ENCODE data around the gene METTL9.
"Not testable (repeated sequence)": the region's sequence is repeated elsewhere in the genome, so short reads cannot be mapped to it uniquely, and the experiment has no call there.

Gene METTL9

DNA sequence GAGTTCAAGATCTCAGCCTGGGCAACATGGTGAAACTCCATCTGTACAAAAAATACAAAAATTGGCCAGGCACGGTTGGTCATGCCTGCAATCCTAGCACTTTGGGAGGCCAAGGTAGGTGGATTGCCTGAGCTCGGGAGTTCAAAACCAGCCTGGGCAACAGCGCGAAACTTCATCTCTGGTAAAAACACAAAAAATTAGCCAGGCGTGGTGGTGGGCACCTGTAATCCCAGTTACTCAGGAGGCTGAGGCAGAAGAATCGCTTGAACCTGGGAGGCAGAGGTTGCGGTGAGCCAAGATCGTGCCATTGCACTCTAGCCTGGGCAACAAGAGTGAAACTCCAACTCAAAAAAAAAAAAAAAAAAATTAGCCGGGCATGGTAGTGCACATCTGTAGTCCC, 25.9 kb upstream of the METTL9 start:
- not testable (repeated sequence) for DNase-seq (ENCODE audit: low read depth in 2 of 2)

DNA sequence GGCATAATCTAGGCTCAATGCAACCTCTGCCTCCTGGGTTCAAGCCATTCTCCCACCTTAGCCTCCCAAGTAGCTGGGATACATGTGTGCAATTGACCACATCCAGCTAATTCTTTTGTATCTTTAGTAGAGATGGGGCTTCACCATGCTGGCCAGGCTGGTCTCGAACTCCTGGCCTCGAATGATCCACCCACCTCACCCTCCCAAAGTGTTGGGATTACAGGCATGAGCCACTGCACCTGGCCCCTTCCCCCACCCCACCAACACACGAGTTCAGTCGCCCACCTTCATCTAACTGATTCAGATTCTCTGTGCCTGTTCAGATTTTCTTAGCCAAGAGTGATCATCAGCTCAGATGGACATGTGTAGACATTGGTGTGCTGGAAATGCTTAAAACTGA, 25.0 kb upstream of the METTL9 start:
- no peak for DNase-seq (ENCODE audit: low read depth in 2 of 2)

DNA sequence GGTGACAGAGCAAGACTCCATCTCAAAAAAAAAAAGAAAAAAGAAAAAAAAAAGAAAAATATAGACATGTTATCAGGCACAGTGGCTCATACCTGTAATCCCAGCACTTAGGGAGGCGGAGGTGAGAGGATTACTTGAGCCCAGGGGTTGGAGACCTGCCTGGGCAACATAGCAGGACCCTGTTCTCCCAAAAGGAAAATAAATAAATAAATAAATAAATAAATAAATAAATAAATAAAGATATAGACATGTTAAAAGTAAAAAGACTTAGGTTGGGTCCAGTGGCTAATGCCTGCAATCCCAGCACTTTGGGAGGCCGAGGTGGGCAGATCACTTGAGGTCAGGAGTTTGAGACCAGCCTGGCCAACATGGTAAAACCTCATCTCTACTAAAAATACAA, 23.1 kb upstream of the METTL9 start:
- DNase-seq (ENCODE audit: low read depth in 2 of 2), result not testable (repeated sequence)

DNA sequence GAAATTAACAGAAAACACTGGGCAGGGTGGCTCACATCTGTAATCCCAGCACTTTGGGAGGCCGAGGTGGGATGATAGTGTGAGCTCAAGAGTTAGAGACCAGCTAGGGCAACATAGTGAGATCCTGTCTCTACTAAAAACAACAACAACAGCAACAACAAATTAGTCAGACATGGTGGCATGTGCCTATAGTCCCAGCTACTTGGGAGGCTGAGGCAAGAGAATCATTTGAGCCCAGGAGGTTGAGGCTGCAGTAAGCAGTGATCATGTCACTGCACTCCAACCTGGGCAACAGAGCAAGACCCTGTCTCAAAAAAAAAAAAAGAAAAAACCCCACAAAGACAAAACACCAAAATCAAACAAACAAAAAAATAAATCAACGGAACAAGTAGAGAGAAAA, 21.9 kb upstream of the METTL9 start:
- DNase-seq (ENCODE audit: low read depth in 2 of 2), result not testable (repeated sequence)

DNA sequence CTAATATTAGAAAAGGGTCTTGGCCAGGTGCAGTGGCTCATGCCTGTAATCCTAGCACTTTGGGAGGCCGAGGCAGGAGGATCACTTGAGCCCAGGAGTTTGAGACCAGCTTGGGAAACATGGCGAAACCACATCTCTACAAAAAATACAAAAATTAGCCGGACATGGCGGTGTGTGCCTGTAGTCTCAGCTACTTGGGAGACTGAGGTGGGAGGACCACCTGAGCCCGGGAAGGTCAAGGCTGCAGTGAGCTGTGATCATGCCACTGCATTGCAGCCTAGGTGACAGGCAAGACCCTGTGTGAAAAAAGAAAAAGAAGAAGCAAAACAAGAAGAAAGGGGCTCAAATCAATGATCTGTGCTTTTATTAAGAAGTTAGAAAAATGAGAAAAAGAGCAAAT, 21.1 kb upstream of the METTL9 start:
- DNase-seq (ENCODE audit: low read depth in 2 of 2), result not testable (repeated sequence)

DNA sequence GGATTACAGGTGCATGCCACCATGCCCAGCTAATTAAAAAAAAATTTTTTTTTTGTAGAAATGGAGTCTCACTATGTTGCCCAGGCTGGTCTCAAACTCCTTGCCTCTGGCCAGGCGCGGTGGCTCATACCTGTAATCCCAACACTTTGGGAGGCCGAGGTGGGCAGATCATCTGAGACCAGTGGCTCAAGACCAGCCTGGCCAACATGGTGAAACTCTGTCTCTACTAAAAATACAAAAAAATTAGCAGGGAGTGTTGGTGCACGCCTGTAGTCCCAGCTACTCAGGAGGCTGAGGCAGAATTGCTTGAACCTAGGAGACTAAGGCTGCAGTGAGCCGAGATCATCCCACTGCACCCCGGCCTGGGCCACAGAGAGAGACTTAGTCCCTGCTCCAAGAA, 19.2 kb upstream of the METTL9 start:
- DNase-seq (ENCODE audit: low read depth in 2 of 2), result not testable (repeated sequence)

DNA sequence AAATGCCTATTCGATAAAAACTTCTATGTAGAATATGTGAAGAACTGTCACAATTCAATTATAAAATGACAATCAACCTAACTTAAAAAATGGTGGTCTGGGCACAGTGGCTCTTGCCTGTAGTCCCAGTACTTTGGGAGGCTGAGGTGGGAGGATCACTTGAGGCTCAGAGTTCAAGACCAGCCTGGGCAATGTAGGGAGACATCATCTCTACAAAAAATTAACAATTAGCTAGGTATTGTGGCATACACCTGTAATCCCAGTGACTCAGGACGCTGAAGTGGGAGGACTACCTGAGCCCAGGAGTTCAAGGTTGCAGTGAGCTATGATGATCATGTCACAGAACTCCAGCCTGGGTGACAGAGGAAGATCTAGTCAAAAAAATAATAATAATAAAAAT, 18.6 kb upstream of the METTL9 start:
- DNase-seq (ENCODE audit: low read depth in 2 of 2), result no peak

DNA sequence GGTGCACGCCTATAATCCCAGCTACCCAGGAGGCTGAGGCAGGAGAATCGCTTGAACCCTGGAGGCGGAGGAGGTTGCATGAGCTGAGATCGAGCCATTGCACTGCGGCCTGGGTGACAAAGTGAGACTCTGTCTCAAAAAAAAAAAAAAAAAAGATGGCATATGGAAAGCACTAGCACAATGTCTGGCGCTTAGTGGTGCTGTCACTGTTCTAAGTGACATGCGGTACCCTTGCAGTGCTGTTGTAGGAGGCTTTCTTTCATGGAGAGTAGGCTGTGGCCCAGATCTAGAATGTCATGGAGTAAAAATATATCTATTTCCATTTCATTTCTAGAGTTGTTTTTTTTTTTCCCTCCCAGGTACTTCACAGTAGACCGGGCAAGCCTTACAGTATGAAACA, 14.6 kb upstream of the METTL9 start:
- no peak for DNase-seq (ENCODE audit: low read depth in 2 of 2)

DNA sequence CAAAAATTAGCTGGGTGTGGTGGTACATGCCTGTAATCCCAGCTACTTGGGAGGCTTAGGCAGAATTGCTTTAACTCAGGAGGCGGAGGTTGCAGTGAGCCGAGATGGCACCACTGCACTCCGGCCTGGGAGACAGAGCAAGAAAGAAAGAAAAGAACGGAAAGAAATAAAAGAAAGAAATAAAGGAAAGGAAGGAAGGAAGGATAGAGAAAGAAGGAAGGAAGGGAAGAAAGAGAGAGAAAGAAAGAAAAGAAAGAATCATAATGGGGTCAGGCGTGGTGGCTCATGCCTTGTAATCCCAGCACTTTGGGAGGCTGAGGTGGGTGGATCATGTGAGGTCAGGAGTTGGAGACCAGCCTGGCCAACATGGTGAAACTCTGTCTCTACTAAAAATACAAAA, 10.8 kb upstream of the METTL9 start:
- DNase-seq (ENCODE audit: low read depth in 2 of 2), result not testable (repeated sequence)

DNA sequence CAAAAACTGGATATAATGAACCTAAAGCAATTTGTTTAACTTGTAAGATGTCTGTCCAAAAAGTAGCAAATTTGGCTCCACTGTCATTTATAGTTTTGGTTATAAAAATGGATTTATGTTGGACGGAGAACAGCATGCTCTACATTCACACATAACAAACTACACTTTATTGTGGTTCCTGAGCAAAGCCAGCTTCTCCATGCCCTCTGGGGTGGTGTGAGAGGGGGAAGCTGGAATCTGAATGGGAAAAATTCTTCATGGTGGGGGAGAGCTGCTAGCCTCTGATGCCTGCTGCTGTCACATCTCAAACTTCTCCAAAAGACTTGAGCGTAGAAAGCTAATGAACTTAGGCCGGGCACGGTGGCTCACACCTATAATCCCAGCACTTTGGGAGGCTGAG, 9.8 kb upstream of the METTL9 start:
- DNase-seq (ENCODE audit: low read depth in 2 of 2), result no peak

DNA sequence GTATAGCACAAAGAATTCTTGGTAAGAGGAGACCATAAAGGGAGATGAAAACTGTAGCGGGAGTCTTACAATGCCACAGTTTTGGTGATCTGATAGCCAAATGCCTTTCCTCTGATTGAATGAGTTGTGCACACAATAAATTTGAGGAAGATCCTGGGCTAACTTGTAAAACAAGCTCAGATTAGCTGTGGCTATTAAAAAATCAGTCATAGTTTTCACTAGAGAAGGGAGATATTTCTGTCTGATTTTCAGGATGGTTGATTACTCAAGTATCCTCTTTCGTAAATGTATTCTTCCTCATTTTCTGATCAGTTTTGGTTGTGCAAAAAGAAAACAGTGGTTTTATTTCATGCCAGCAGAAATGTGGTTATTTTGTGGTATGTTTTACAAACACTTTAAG, 9.1 kb upstream of the METTL9 start:
- DNase-seq (ENCODE audit: low read depth in 2 of 2), result no peak

DNA sequence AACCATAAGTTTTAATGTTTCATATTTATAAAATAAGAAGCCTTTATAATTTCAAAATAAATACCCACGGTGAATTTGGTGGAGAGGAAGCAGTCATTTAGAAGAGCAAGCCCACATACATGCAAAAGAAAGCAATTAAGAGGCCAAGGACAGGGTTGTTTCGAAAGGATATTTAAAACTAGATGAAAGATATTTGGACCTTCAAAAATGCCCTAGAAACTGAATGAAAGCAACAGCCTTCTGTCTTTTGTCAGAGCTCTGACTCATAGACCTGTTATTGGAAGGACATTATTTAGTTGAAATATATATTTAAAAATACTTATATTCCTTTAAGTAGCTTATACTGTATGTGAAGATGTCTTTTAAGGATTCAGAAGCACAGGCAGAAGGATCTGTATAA, 8.6 kb upstream of the METTL9 start:
- DNase-seq (ENCODE audit: low read depth in 2 of 2), result no peak

DNA sequence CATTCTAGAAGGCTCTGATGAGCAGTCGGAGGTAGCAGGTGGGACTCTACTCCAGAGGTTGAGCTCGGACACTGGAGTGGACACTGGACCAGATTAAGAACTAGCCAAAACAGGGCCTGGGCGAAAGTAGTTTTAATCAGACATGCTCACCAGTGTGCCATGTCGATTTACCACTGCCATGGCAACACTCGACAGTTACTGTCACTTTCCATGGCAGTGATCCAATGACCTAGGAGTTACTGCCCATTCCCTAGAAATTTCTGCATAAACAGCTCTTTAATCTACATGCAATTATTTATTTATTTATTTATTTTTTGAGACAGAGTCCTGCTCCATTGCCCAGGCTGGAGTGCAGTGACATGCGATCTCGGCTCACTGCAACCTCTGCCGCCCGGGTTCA, 7.2 kb upstream of the METTL9 start:
- DNase-seq (ENCODE audit: low read depth in 2 of 2), result no peak

DNA sequence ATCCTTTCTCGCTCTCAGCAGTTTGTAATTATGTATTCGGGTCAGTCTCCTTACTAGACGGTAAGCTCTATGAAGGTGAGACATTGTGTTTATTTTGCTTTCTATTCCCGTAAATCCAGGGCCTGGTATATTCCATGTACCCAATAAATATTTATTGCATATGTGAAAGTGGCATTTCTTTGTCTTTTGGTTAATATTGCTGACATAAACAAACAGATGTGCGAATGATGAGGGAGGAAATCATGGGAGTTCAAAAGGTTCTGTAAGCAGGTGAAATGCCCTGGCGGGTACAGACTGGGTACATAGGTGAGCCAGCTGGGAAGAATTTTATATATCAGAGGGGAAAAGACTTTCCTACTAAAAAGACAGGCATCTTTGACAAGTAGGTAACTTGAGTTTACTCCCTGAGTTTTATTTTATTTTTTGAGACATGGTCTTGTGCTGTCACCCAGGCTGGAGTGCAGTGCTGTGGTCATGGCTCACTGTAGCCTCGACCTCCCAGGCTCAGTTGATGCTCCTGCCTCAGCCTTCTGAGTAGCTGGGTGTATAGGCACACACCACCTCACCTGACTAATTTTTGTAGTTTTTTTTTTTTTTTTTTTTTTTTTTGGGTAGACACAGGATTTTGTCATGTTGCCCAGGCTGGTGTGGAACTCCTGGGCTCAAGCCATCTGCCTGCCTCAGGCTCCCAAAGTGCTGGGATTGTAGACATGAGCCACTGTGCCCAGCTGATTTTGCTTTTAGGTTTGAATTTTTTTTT, 5.7 kb upstream of the METTL9 start:
- DNase-seq (ENCODE audit: low read depth in 2 of 2), result no peak

DNA sequence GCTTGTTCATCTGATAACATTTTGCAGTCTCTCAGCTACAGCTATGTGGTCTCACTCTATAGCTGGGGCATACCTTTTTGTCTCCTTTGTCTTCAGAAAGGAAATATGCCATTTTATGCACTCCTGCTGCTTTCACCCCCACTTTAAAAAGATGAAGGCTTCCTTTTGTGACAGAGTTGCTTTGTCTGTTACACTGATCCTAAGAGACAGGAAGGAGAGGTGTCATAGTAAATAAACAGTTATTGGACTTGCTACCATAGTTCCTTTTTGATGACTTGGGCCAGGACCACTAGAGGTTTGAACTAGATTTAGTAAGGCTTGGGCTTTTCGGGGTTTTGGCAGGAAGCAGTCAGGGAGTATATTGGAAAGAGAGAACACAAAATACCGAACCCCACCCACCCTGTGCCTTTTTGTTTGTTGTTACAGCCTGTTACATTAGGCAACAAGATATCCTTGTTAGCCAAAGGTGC, 1.8 kb upstream of the METTL9 start:
- DNase-seq (ENCODE audit: low read depth in 2 of 2), result no peak

DNA sequence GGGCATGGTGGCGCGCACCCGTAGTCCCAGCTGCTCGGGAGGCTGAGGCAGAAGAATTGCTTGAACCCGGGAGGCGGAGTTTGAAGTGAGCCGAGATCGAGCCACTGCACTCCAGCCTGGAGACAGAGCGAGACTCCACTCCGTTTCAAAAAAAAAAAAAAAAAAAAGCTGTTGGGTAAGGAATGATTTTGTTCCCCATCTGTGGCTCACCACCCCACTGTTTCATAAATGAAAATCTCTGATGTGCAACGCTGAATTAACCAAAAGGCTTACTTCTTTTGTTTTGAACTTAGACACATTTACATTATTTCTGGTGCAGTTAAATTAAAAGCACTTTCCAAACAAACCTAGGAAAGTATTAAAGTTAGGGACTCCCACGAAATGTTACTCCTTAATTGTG, 1.2 kb upstream of the METTL9 start:
- DNase-seq (ENCODE audit: low read depth in 2 of 2), result no peak

DNA sequence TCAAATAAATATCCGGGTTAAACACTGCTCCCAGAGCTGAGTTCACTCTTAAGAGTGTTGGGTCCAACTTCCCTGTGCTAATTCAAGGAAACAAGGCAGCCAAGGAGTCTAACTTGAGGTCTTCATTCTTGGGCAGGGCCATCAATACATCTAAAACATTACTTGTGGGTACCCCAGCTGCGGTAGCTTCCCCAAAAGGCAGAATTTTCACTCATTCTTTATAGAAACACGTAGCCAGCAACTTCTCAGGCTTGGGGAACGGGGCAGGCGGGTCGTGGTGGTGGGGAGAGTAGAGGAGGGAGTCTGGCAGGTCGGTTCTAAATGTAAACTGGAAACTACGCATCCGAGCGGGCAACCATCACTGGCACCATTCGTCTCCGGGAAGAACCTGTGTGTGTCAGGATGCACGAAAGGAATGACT, 666 bp upstream of the METTL9 start:
- DNase-seq (ENCODE audit: low read depth in 2 of 2), result peak in 1 of 2 experiments; percentile 22

DNA sequence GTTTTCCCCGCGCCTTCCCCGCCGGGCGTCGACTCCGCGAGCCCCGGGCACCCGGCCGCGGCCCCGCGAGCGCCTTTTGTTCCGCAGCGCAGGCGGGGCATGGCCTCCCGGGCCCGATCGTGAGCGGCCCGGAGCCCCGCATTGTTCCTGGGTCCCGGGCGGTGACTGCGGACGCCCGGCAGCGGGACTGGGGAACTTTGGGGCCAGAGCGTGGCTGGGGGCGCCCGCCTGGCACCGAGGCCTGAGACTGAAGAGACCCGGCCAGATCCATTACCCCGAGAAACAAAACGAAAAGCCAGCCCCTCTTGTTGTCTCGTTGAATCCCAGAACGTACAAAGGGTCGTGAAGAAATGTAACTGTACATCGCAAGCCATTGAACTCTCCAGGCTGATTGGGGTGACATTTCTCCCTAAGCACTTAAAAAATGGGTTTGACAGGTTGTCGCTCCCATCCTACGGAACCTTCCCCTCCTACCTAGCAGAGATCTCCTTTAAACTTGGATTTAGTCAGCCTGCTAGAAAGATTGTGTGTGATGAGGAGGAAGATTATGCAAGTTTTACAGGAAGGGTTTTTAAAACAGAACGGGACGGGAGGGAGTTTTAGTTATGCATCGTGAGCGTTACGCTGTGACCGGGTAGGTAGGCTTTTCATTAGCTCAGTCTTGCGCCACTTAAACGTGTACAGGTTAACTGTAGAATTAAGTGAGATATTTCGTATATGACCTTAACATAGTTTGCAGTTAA, 825 bp downstream of the METTL9 start:
- no peak for DNase-seq (ENCODE audit: low read depth in 2 of 2)

DNA sequence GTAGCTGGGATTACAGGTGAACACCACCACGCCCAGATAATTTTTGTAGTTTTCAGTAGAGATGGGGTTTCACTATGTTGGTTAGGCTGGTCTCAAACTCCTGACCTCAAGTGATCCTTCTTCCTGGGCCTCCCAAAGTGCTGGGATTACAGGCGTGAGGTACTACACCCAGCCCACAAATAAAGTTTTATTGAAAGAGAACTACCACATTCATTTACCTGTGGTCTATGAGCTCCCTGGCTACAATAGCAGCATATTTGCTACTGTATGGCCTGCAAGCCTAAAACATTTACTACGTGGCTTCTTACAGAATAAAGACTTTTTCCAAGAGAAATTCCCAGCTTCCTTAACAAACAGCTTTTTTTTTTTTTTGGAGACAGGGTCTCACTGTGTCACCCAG, 3.4 kb downstream of the METTL9 start:
- no peak for DNase-seq (ENCODE audit: low read depth in 2 of 2)

DNA sequence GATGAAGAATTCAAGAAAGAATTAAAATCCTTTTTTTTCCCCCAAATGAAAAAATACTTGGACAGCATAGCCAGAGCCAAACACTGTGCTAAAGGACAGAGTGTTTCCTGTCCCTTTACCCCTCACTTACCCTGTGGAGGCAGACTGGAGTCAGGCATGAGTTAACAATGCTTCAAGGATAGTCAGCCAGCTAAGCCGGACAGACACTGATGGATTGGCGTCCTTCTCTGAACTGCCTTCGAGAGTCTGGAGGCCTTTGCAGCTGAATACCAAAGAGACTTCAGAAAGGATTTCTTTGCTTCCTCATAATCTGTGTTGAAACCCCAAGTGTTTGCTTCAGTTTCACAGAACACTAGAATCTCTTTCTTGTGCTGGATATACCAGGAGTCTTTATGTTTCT, 4.6 kb downstream of the METTL9 start:
- DNase-seq (ENCODE audit: low read depth in 2 of 2), result no peak

DNA sequence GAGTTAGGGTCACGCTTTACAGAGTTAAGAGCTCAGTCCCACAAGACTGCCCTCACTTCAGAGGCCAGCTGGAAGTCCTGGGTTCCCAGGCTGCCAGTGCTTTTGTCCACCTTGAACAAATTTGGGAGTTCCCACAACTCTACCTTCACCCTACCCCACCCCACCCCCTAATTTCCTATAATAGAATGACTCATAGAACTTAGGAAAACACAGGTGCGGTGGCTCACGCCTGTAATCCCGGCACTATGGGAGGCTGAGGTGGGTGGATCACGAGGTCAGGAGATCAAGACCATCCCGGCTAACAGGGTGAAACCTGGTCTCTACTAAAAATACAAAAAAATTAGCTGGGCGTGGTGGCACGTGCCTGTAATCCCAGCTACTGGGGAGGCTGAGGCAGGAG, 6.5 kb downstream of the METTL9 start:
- not testable (repeated sequence) for DNase-seq (ENCODE audit: low read depth in 2 of 2)

DNA sequence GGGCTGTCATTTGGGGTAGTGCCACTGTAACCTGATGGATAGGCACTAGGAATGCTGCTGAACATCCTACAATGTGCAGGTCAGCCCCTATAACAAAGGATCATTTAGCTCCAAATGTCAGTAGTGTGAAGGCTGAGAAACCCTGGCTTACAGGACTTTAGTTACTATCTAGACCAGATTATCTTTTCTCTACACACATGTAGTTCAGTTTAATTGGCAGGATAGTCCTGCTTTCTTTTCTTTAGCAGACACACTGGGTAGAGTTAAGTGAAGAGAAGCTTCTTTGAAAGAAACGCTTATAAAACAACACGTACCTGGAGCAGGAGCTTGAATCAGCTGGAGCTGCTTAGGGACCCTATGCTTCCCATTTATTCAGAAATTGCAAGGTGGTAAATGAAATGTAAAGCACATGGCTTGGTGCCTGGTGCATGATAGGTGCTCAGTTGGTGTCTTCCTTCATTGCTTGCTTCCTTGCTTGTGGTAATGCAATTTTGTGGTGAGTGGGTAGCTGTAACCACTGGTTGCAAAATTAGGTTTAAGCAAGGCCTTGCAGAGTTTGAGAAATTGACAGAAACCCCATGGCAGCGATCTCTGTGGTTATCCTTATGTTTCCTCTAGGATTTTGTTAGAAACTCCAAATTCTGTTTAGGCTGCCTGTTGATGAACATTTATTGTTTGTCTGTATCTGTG, 9.4 kb downstream of the METTL9 start:
- DNase-seq (ENCODE audit: low read depth in 2 of 2), result no peak

Measured in stimulated activated CD4-positive, alpha-beta T cell treated with anti-CD3 and anti-CD28 coated beads, Interleukin-12 subunit alpha, Interleukin-12 subunit beta, amount 100 ng/mL, for 24 hours (primary cell).